HepG2 (cell line): ENCODE measurements around the gene NUP107. TPM values are rescaled to one million over a fixed set of nuclear protein-coding genes. Genes with fewer than 3 reads are reported as not detected.

Experiments
- DZIP1 ChIP-seq: sonication (generic); formaldehyde crosslinking; IDR thresholded peaks from 2 replicates; pipeline ENCODE4 v1.5.0; 2020; ENCODE audit warnings: mild to moderate bottlenecking, missing genetic modification reagents
- GATAD2A ChIP-seq: IDR thresholded peaks from 2 replicates; pipeline ENCODE4 v1.6.1; 2016
- KMT2A ChIP-seq: sonication (generic); formaldehyde crosslinking; IDR thresholded peaks from 2 replicates; pipeline ENCODE4 v1.4.0; 2020; ENCODE audit warnings: missing genetic modification reagents
- NBN ChIP-seq: fragments of 450-650 bp; conservative IDR thresholded peaks from 2 replicates; pipeline ENCODE4 v1.6.1; 2017
- PAX8 ChIP-seq: sonication (generic); formaldehyde crosslinking; IDR thresholded peaks from 2 replicates; pipeline ENCODE4 v1.8.0; 2022; ENCODE audit warnings: mild to moderate bottlenecking, missing genetic modification reagents, borderline replicate concordance
- PTBP1 ChIP-seq: fragments of 200-400 bp; formaldehyde crosslinking; IDR thresholded peaks from 2 replicates; pipeline ENCODE4 v1.6.1; 2018; ENCODE audit warnings: low read length, low read depth; ENCODE audit not compliant: poor library complexity, severe bottlenecking
- RFX5 ChIP-seq: IDR thresholded peaks from 2 replicates; pipeline ENCODE4 v1.6.1; 2011; ENCODE audit warnings: low read depth, low read length, improper control_type of control experiment
- ZBTB46 ChIP-seq: sonication (generic); formaldehyde crosslinking; IDR thresholded peaks from 2 replicates; pipeline ENCODE4 v1.4.0; 2020; ENCODE audit warnings: mild to moderate bottlenecking, missing genetic modification reagents, borderline replicate concordance
- ZFAT ChIP-seq: sonication (generic); formaldehyde crosslinking; conservative IDR thresholded peaks from 2 replicates; pipeline ENCODE4 v1.8.1; 2023; ENCODE audit warnings: missing genetic modification reagents, inconsistent platforms
- ZHX2 ChIP-seq, 2 experiments: sonication (generic) in 1 of 2; formaldehyde crosslinking in 1 of 2; IDR thresholded peaks; 2 replicates each; pipeline versions ENCODE4 v1.6.1 to v1.9.0; 2014 to 2022; ENCODE audit warnings: antibody characterized with exemption in 1 of 2, borderline replicate concordance in 1 of 2, inconsistent platforms in 1 of 2, low read depth in 1 of 2, missing genetic modification reagents in 1 of 2
- ZKSCAN8 ChIP-seq: IDR thresholded peaks from 2 replicates; pipeline ENCODE4 v1.6.1; 2016; ENCODE audit warnings: borderline replicate concordance, missing genetic modification reagents, missing compliant biosample characterization
- ZNF24 ChIP-seq: fragments of 450-650 bp; IDR thresholded peaks from 2 replicates; pipeline ENCODE4 v1.6.1; 2017; ENCODE audit warnings: antibody characterized with exemption, mild to moderate bottlenecking
- ZNF264 ChIP-seq: sonication (generic); formaldehyde crosslinking; IDR thresholded peaks from 2 replicates; pipeline ENCODE4 v1.4.0; 2020; ENCODE audit warnings: missing genetic modification reagents
- ZNF441 ChIP-seq: sonication (generic); formaldehyde crosslinking; IDR thresholded peaks from 2 replicates; pipeline ENCODE4 v1.7.0; 2021; ENCODE audit warnings: missing genetic modification reagents, borderline replicate concordance
- ZNF597 ChIP-seq: sonication (generic); formaldehyde crosslinking; IDR thresholded peaks from 2 replicates; pipeline ENCODE4 v1.5.0; 2020; ENCODE audit warnings: missing genetic modification reagents
- ZNF652 ChIP-seq: IDR thresholded peaks from 2 replicates; pipeline ENCODE4 v1.6.1; 2016; ENCODE audit warnings: low read depth, borderline replicate concordance
- polyA plus RNA-seq, 8 experiments: library from polyadenylated mRNA; depleted of rRNA in 3 of 8; stranded (reverse) in 7 of 8; unstranded in 1 of 8; fragments of >200 nt; fragmentation: Illumina TruSeq in 4 of 8; extraction: Trizol in 4 of 8; gene quantifications; 2 replicates each; pipeline versions ENCODE4 v1.2.1 to v1.2.3, GENCODE V29; 2011 to 2016; ENCODE audit warnings: low read depth in 4 of 8, missing spikeins in 1 of 8, mixed read lengths in 1 of 8; ENCODE audit not compliant: insufficient read depth in 1 of 8
- total RNA-seq, 5 experiments: library from RNA; depleted of rRNA; stranded (reverse); fragments of >200 nt; fragmentation: Illumina TruSeq; extraction: Trizol; gene quantifications; 2 replicates each; pipeline ENCODE4 v1.2.3, GENCODE V29; 2016; ENCODE audit warnings: low read depth in 1 of 5

Gene NUP107
- total and polyA plus RNA-seq, 2 of the 13 experiments (the other 11 are each of a cell fraction or from before 2014, with no cell fraction given), result 54.7 to 100 TPM

- peak; percentile 75 for TF ChIP-seq ZHX2 (IDR thresholded peaks at IDR 0.05; ENCODE audit: low read depth)
- TF ChIP-seq ZHX2 (CRISPR knock-in tag; IDR thresholded peaks at IDR 0.05; ENCODE audit: borderline replicate concordance), result no peak
- no peak for TF ChIP-seq RFX5
- peak; percentile 74 for TF ChIP-seq ZKSCAN8
- TF ChIP-seq ZNF24, result peak; percentile 71
- no peak for TF ChIP-seq ZFAT
- TF ChIP-seq GATAD2A, result no peak; the same call in none of the 2 replicates
- no peak for TF ChIP-seq PAX8
- TF ChIP-seq ZBTB46 (CRISPR knock-in tag), result no peak
- peak; percentile 99 for TF ChIP-seq KMT2A (CRISPR knock-in tag)
- TF ChIP-seq ZNF441 (CRISPR knock-in tag), result peak; percentile 54
- no peak for TF ChIP-seq PTBP1
- TF ChIP-seq NBN, result no peak
- peak; percentile 88 for TF ChIP-seq ZNF264
- no peak for TF ChIP-seq ZNF597
- peak; percentile 37; the same call in 1 of the 2 replicates for TF ChIP-seq ZNF652
- TF ChIP-seq DZIP1 (CRISPR knock-in tag), result no peak
Measured at GRCh38 chr12:68686595-68687521, at the start of gene NUP107 (continued).
